HG03460 (cell line): ENCODE data around the gene BRSK2.

ENCODE experiments used
- ATAC-seq: cut with Tn5 transposase; IDR thresholded peaks from one replicate; pipeline ENCODE4 v1.9.1; 2021; ENCODE audit not compliant: unreplicated experiment

BRSK2 gene

GRCh38 chr11:1461826-1462697 lies 72.3 kb downstream of the BRSK2 start:
- ATAC-seq: no peak

- no peak for ATAC-seq
Observed at GRCh38 chr11:1462698-1462975, 72.9 kb downstream of the BRSK2 start.

DNA sequence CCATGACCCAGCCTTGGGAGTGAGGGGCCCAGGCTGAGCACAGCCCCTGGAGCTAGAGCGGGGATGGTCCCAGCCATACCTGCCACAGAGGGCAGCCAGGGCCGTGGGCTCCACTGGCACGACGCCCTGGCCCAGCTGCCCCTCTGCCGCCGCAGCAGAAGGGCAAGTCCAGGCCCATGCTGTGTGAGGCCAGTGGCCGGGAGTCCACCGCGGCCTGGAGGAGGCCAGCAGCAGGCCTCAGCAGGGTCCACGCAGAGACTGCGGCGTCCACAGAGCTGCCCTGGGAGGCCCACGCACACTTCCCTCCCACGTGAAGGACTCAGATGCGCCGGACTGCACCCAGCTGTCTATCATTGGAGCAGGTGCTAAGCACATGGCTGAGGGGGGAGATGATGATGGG lies 73.3 kb downstream of the BRSK2 start:
- ATAC-seq: no peak

- ATAC-seq: no peak
Observed at GRCh38 chr11:1466784-1467183, 77.0 kb downstream of the BRSK2 start.

DNA sequence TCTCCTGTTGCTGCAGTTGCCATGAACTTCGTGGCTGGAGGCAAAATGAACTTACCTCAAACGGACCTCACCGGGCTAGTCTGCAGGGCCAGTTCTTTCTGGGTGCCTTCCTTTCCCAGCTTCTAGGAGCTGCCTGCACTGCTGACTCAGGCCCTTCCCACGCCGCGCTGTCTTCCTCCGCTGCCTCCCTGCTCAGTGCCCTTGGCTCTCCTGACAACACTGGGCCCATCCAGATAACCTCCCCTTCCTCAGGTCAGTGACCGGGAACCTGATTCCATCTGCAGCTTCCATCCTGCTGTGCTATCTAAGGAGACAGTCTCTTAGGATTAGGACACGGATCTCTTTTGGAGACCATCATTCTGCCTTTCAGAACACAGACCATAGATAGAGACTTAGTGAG lies 77.5 kb downstream of the BRSK2 start:
- no peak for ATAC-seq

- no peak for ATAC-seq
Observed at GRCh38 chr11:1468002-1468401, 78.3 kb downstream of the BRSK2 start.

- ATAC-seq: no peak
Observed at GRCh38 chr11:1468473-1469066, 78.8 kb downstream of the BRSK2 start.

GRCh38 chr11:1469287-1469910 lies 79.7 kb downstream of the BRSK2 start:
- no peak for ATAC-seq

DNA sequence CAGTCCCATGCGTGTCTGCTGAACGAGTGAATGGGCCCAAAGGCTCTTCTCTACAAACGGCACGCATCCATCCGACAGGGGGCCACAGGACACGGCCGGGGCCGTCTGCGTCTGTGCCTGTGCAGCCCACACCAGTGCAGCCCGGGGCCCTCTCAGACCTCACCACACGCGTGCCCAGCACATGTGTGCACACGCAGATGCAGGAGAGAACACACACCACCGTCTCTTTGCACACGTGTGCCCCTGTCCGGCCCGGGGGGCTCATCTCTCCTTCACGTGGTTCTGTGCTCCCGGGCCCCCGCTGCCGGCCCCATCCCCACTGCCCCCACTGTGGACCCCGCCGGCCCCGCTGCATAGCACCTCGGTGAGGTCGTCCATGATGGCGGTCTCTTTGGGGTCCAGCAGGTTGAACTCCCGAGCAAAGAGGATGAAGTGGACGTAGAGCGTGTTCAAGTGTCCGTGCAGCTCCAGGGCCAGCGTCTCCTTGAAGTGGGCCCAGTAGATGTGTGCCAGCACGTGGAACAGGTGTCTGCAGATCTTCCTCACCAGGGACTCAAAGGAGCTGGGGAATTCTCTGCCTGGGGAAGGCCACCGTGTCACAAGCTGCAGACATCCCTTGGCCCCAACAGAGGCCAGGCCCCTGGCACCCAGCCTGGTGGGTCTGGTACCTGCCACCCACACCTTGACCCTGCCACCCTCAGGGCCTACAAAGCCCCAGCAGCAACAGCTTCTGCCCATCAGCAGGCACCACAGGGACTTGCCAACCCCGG lies 80.4 kb downstream of the BRSK2 start:
- no peak for ATAC-seq

- ATAC-seq: no peak
Observed at GRCh38 chr11:1470681-1471611, 81.2 kb downstream of the BRSK2 start.

- no peak for ATAC-seq
Observed at GRCh38 chr11:1471736-1472135, 82.0 kb downstream of the BRSK2 start.

- no peak for ATAC-seq
Observed at GRCh38 chr11:1472180-1473005, 82.7 kb downstream of the BRSK2 start.

GRCh38 chr11:1473011-1473628 lies 83.4 kb downstream of the BRSK2 start:
- ATAC-seq: no peak

GRCh38 chr11:1473786-1474185 lies 84.1 kb downstream of the BRSK2 start:
- no peak for ATAC-seq

DNA sequence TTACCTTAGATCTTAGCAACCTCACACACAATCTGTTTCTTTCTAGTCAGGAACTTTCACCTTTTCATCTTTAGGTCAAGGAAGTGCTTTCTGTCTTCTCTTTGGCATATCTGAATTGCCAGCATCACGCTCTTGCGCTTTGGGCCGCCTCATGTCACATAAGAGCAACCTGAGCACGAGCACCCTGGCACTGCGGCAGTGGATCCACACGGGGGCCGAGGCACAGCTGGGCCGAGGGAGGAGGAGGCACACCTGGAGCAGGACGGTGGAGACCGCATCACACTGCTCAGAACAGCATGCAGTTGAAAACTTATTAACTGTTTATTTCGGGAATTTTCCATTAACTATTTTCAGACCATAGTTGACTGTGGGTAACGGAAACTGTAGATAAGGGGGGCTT lies 86.1 kb downstream of the BRSK2 start:
- ATAC-seq: no peak

DNA sequence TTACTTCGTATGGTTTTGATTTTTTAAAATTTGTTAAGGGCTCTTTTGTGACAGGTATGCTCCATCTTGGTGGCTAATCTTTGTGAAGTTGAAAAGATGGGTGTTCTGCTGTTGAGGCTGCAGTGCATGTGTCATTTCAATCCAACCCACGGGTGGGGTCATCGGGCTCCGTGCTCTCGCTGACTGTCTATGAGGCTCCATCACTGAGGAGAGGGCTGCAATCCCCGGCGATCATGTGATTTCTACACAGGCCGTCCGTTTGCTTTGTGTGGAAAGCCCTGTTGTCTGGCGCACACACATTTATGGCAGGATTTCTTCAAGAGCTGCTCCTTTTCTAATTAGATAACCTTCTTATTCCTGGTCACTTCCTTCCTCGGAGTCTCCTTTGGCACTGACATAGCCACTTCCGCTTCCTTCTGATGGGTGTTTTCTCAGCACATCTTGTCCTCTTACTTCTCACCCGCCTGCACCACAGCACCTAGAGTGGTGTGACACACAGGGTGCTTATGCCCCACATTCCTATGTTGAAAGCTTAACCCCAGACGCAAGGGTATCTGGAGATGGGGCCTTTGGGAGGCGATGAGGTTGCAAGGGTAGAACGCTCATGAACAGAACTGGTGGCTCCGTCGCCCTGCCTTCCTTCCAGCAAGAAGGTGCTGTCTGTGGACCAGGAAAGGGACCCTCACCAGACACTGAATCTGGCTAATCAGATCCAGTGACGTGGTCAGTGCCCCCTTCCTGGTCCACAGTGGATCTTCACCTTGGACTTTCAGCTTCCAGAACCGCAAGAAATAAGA lies 87.4 kb downstream of the BRSK2 start:
- no peak for ATAC-seq

GRCh38 chr11:1478011-1478410 lies 88.3 kb downstream of the BRSK2 start:
- ATAC-seq: no peak

- no peak for ATAC-seq
Observed at GRCh38 chr11:1478544-1478943, 88.8 kb downstream of the BRSK2 start.
